A549 (cell line): ENCODE data around the gene PAPPA. TPM values are rescaled to one million over a fixed set of nuclear protein-coding genes. Genes with fewer than 3 reads are reported as not detected.

Experiments used
- ATAC-seq, 2 experiments: fragments of 200-7000 bp in 1 of 2; fragments of >200 bp in 1 of 2; cut with Nextera tagmentation in 1 of 2; cut with Tn5 transposase in 1 of 2; 3 replicates each; pipeline versions ENCODE4 v1.8.0 to v1.9.1; 2018 to 2020; ENCODE audit warnings: mild to moderate bottlenecking in 1 of 2, moderate library complexity in 1 of 2
- CTCF ChIA-PET: fragments of 300-600 bp; sonication (Branson Sonifier 250); formaldehyde crosslinking; extraction: SDS; loops from one replicate; lab custom pipeline; 2021; ENCODE audit warnings: antibody characterized with exemption, inconsistent platforms; lab: Yijun Ruan, JAX
- POLR2A ChIA-PET: fragments of 350-600 bp; formaldehyde crosslinking; extraction: SDS; loops from one replicate; lab custom pipeline; 2021; ENCODE audit warnings: antibody characterized with exemption, inconsistent platforms; lab: Yijun Ruan, JAX
- DNase-seq, 2 experiments: peaks; one replicate each; pipeline versions ENCODE4 v3.0.0 to v3.0.0-alpha.2; 2011 to 2016; ENCODE audit warnings: low read depth in 1 of 2, low spot score in 1 of 2
- FAIRE-seq: peaks from 2 replicates; lab custom pipeline; 2011; peaks lifted over from hg19 to GRCh38; lab: Jason Lieb, UNC
- H3K27ac ChIP-seq, 2 experiments: fragments of >200 bp; sonication (Bioruptor Twin); formaldehyde crosslinking; 3 replicates each; pipeline ENCODE4 v1.5.1; 2016 to 2017
- H3K4me1 ChIP-seq: fragments of >200 bp; sonication (Bioruptor Twin); formaldehyde crosslinking; 3 replicates; pipeline ENCODE4 v1.6.1; 2016
- H3K4me2 ChIP-seq: fragments of >200 bp; sonication (Bioruptor Twin); formaldehyde crosslinking; 3 replicates; pipeline ENCODE4 v1.6.1; 2016
- H3K4me3 ChIP-seq: fragments of >200 bp; sonication (Bioruptor Twin); formaldehyde crosslinking; 3 replicates; pipeline ENCODE4 v1.5.1; 2016
- H3K9me3 ChIP-seq: fragments of >200 bp; sonication (Bioruptor Twin); formaldehyde crosslinking; 3 replicates; pipeline ENCODE4 v1.6.1; 2016
- CTCF ChIP-seq: fragments of >200 bp; sonication (Bioruptor Twin); formaldehyde crosslinking; IDR thresholded peaks from 3 replicates; pipeline ENCODE4 v1.5.1; 2016
- EHF ChIP-seq: fragments of 250-450 bp; sonication (Bioruptor Pico); IDR thresholded peaks from 2 replicates; pipeline ENCODE4 v1.5.0; 2020; ENCODE audit warnings: mild to moderate bottlenecking
- EHMT2 ChIP-seq: fragments of 200-600 bp; sonication (generic); IDR thresholded peaks from 2 replicates; pipeline ENCODE4 v1.6.1; 2016; ENCODE audit warnings: antibody characterized with exemption, low read depth, mild to moderate bottlenecking, moderate library complexity
- EP300 ChIP-seq, 2 experiments: fragments of >200 bp; sonication (Bioruptor Twin); formaldehyde crosslinking; IDR thresholded peaks; 2 replicates in 1 of 2; 3 replicates in 1 of 2; pipeline ENCODE4 v1.6.1; 2016 to 2017
- FOSL2 ChIP-seq, 2 experiments: fragments of 450-650 bp in 1 of 2; fragments of >200 bp in 1 of 2; sonication (Bioruptor Twin) in 1 of 2; formaldehyde crosslinking; IDR thresholded peaks; 2 replicates each; pipeline versions ENCODE4 v1.5.0 to v1.6.1; 2016 to 2020; ENCODE audit warnings: mild to moderate bottlenecking in 1 of 2, moderate library complexity in 1 of 2
- HES2 ChIP-seq: fragments of >200 bp; sonication (Bioruptor Twin); formaldehyde crosslinking; IDR thresholded peaks from 2 replicates; pipeline ENCODE4 v1.6.1; 2016
- JUN ChIP-seq, 2 experiments: fragments of >200 bp; sonication (Bioruptor Twin); formaldehyde crosslinking; IDR thresholded peaks; 2 replicates in 1 of 2; 3 replicates in 1 of 2; pipeline ENCODE4 v1.6.1; 2016 to 2017
- KDM1A ChIP-seq: fragments of 200-600 bp; sonication (generic); IDR thresholded peaks from 2 replicates; pipeline ENCODE4 v1.6.1; 2016; ENCODE audit warnings: low read depth, mild to moderate bottlenecking
- KDM5A ChIP-seq: fragments of 200-600 bp; sonication (generic); IDR thresholded peaks from 2 replicates; pipeline ENCODE4 v1.6.1; 2016; ENCODE audit warnings: antibody characterized with exemption, mild to moderate bottlenecking
- MAFK ChIP-seq: fragments of 450-650 bp; IDR thresholded peaks from 2 replicates; pipeline ENCODE4 v1.6.1; 2014; ENCODE audit not compliant: partially characterized antibody
- MYC ChIP-seq: IDR thresholded peaks from 2 replicates; pipeline ENCODE4 v1.6.1; 2012; ENCODE audit warnings: mild to moderate bottlenecking, inconsistent platforms, low read length, improper control_type of control experiment, borderline replicate concordance
- RCOR1 ChIP-seq: fragments of 150-350 bp; IDR thresholded peaks from 2 replicates; pipeline ENCODE4 v1.6.1; 2014; ENCODE audit warnings: antibody characterized with exemption, low read length, low read depth
- USF2 ChIP-seq: fragments of 450-650 bp; IDR thresholded peaks from 2 replicates; pipeline ENCODE4 v1.6.1; 2014; ENCODE audit warnings: antibody characterized with exemption
- WGBS: methylation state at CpG from one replicate; pipeline ENCODE4 v1.1.6; 2017; ENCODE audit errors: missing lambda C conversion rate; 5-methylcytosine and 5-hydroxymethylcytosine counted together
- polyA plus RNA-seq, 4 experiments: library from polyadenylated mRNA; depleted of rRNA in 3 of 4; stranded (reverse); fragments of >200 nt; fragmentation: RNase III in 1 of 4; extraction: RNeasy Plus Mini Kit Qiagen cat#74134 plus additional on column Dnase treatment in 1 of 4; gene quantifications; 2 replicates in 3 of 4; 3 replicates in 1 of 4; pipeline ENCODE4 v1.2.3, GENCODE V29; 2011 to 2017
- TF ChIP-seq, protein P1 (sequence below): fragments of >200 bp; sonication (Bioruptor Twin); formaldehyde crosslinking; IDR thresholded peaks from 3 replicates; pipeline ENCODE4 v1.6.1; 2016
- TF ChIP-seq, protein P2 (sequence below): IDR thresholded peaks from 2 replicates; pipeline ENCODE4 v1.6.1; 2012
- TF ChIP-seq, protein P3 (sequence below): IDR thresholded peaks from 2 replicates; pipeline ENCODE4 v1.6.1; 2012

Gene PAPPA
- polyA plus RNA-seq, 2 of the 4 experiments (the other 2 are of a cell fraction) = 40.0 to 127 TPM

- no peak overlapping the region for H3K4me3 ChIP-seq
- POLR2A ChIA-PET = no interaction called here
- no peak overlapping the region; the same call in 2 of the 3 replicates for H3K4me2 ChIP-seq
- DNase-seq = no peak
- TF ChIP-seq, protein P1, sequence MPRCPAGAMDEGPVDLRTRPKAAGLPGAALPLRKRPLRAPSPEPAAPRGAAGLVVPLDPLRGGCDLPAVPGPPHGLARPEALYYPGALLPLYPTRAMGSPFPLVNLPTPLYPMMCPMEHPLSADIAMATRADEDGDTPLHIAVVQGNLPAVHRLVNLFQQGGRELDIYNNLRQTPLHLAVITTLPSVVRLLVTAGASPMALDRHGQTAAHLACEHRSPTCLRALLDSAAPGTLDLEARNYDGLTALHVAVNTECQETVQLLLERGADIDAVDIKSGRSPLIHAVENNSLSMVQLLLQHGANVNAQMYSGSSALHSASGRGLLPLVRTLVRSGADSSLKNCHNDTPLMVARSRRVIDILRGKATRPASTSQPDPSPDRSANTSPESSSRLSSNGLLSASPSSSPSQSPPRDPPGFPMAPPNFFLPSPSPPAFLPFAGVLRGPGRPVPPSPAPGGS = no peak
- TF ChIP-seq, protein P2, sequence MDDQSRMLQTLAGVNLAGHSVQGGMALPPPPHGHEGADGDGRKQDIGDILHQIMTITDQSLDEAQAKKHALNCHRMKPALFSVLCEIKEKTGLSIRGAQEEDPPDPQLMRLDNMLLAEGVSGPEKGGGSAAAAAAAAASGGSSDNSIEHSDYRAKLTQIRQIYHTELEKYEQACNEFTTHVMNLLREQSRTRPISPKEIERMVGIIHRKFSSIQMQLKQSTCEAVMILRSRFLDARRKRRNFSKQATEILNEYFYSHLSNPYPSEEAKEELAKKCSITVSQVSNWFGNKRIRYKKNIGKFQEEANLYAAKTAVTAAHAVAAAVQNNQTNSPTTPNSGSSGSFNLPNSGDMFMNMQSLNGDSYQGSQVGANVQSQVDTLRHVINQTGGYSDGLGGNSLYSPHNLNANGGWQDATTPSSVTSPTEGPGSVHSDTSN = no peak
- TF ChIP-seq MYC (no peak), KDM1A (no peak), CTCF (no peak), EP300 (IDR thresholded peaks at IDR 0.05) (no peak), USF2 (no peak), FOSL2 (IDR thresholded peaks at IDR 0.05) (no peak), FOSL2 (CRISPR knock-in tag; IDR thresholded peaks at IDR 0.05) (no peak), EHMT2 (no peak), HES2 (no peak), EHF (CRISPR knock-in tag) (no peak), KDM5A (no peak), RCOR1 (no peak)
- TF ChIP-seq, protein P3, sequence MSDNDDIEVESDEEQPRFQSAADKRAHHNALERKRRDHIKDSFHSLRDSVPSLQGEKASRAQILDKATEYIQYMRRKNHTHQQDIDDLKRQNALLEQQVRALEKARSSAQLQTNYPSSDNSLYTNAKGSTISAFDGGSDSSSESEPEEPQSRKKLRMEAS = no peak
- TF ChIP-seq, all 56 proteins: peak for 0
- Histone ChIP-seq H3K4me1 (peaks cover 73% of the 10 kb centered on the region), H3K27ac (peak overlapping the region in 1 of 2 experiments; percentile 54; a peak in 3 of 6 replicates), H3K9me3 (no peaks in the 10 kb centered on the region)
- 90% methylated on average over 5 of the region's 5 CpGs for WGBS
- CTCF ChIA-PET = interaction anchor here (1.1 to 1.8 kb wide), 2 partner anchors 11 to 490 kb away, joined by 3 to 4 read pairs; no protein-coding TSS in a partner anchor
- FAIRE-seq (no peak), ATAC-seq (no peak; a peak in 1 of 6 replicates)
Measured at GRCh38 chr9:116182876-116183275, 29.3 kb downstream of the PAPPA start.

DNA sequence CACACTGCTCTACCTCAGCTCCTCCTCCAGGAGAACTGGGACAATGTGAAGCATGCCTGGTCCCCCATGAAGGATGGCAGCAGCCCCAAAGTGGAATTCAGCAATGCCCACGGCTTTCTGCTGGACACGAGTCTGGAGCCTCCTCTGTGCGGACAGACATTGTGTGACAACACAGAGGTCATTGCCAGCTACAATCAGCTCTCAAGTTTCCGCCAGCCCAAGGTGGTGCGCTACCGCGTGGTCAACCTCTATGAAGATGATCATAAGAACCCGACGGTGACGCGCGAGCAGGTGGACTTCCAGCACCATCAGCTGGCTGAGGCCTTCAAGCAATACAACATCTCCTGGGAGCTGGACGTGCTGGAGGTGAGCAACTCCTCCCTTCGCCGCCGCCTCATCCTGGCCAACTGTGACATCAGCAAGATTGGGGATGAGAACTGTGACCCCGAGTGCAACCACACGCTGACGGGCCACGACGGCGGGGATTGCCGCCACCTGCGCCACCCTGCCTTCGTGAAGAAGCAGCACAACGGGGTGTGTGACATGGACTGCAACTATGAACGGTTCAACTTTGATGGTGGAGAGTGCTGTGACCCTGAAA, 34.1 kb downstream of the PAPPA start:
- TF ChIP-seq JUN (IDR thresholded peaks at IDR 0.05) = peak in 1 of 2 experiments; percentile 22; a peak in 1 of 5 replicates
- TF ChIP-seq EP300 (IDR thresholded peaks at IDR 0.05) = no peak
- CTCF ChIA-PET = interaction anchor here (3.5 kb wide), 1 partner anchor 595 kb away, joined by 15 read pairs; no protein-coding TSS in a partner anchor
- DNase-seq (no peak), FAIRE-seq (no peak), ATAC-seq (no peak)
- WGBS = 92% methylated on average over 26 of the region's 27 CpGs
- H3K4me2 ChIP-seq = no peak overlapping the region
- H3K4me3 ChIP-seq = no peak overlapping the region
- H3K9me3 ChIP-seq = no peaks in the 10 kb centered on the region
- POLR2A ChIA-PET = no interaction called here
- H3K27ac ChIP-seq = peak overlapping the region in 1 of 2 experiments; percentile 37; a peak in 3 of 6 replicates
- peaks cover 73% of the 10 kb centered on the region for H3K4me1 ChIP-seq

GRCh38 chr9:116189683-116190082, 36.1 kb downstream of the PAPPA start:
- CTCF ChIA-PET = interaction anchor here (1.6 kb wide), 1 partner anchor 596 kb away, joined by 8 read pairs; no protein-coding TSS in a partner anchor
- no peak for FAIRE-seq
- Histone ChIP-seq H3K4me1 (peaks cover 78% of the 10 kb centered on the region), H3K4me3 (no peak overlapping the region), H3K9me3 (no peaks in the 10 kb centered on the region), H3K4me2 (peak overlapping the region; percentile 56; the same call in 2 of the 3 replicates)
- POLR2A ChIA-PET = no interaction called here
- WGBS = 86% methylated on average over 5 of the region's 5 CpGs
- no peak for ATAC-seq
- TF ChIP-seq, protein P3 = no peak
- TF ChIP-seq MAFK = peak; percentile 91
- TF ChIP-seq CTCF = no peak
- TF ChIP-seq, all 56 proteins: peak for 1
- no peak for DNase-seq
- peak overlapping the region; percentile 58 to 76; a peak in 4 of 6 replicates for H3K27ac ChIP-seq
